Measurements from ENCODE around the gene NFKBIB.

DNA sequence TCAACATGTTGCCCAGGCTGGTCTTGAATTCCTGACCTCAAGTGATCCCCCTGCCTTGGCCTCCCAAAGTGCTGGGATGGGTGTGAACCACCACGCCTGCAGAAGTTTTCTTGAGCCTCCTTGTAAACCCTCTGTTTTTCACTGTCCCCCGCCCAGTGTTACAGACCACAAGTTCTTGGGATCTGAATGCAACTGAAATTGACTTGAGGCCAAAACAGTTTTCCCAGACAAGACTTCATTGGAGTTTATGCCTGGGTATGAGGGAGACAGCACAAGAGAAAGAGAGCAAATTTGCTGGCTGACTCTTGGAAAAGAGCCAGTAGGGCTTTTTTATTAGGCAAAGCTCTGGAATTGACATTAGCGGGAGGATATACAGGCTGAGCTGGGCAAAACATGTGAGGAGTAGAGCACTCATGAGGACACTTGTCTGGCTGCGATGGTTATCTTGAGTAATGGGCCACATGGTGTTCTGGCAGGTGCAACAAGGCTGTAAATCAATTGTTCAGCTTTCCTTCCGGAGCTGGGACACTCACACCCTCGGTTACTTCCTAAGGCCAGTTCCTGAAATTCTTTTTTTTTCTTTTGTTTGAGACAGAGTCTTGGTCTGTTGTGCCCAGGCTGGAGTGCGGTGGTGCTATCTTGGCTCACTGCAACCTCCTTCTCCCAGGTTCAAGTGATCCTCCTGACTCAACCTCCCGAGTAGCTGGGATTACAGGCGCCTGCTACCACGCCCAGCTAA is 37.3 kb upstream of the NFKBIB start:
- no peak for TF ChIP-seq EZH2 (IDR thresholded peaks at IDR 0.05; ENCODE audit: borderline replicate concordance, low read depth, low read length, severe bottlenecking)
- TF ChIP-seq, protein P1, sequence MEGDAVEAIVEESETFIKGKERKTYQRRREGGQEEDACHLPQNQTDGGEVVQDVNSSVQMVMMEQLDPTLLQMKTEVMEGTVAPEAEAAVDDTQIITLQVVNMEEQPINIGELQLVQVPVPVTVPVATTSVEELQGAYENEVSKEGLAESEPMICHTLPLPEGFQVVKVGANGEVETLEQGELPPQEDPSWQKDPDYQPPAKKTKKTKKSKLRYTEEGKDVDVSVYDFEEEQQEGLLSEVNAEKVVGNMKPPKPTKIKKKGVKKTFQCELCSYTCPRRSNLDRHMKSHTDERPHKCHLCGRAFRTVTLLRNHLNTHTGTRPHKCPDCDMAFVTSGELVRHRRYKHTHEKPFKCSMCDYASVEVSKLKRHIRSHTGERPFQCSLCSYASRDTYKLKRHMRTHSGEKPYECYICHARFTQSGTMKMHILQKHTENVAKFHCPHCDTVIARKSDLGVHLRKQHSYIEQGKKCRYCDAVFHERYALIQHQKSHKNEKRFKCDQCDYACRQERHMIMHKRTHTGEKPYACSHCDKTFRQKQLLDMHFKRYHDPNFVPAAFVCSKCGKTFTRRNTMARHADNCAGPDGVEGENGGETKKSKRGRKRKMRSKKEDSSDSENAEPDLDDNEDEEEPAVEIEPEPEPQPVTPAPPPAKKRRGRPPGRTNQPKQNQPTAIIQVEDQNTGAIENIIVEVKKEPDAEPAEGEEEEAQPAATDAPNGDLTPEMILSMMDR (IDR thresholded peaks at IDR 0.05; ENCODE audit: borderline replicate concordance, extremely low read depth, low read length, poor library complexity, severe bottlenecking), result no peak
